ENCODE results near the gene LRMDA.

DNA sequence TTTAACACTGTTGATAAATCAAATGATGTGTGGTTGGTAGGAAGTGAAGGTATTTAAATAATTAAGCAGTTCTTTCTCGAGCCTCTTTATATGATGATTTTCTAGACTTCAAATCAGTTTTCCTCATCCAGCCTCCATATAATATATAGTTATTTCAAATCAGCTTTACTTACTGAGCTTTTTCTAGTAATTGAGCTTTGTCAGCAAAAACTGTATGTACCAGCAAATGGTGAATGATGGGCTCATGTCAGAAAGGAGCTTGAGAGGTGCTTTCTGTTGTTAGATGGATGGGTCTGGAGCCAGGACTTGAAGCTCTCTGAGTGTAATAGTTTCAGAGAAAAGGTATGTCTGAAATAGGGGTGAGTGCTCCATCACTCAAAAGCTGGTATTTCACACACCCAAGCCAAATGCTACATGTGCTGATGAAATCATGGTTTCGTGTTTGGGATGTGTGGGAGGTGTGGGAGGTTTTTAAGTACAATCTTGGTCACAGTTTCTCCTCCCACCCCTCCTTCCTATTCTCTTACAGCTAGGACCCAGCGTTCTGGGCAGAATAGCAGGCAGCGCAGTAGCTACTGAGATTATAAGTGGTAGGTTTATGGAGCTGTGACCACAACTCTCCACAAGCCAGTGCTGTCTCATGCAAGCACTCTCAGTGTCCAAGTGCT is 55.8 kb downstream of the LRMDA start:
- TF ChIP-seq, protein P1, sequence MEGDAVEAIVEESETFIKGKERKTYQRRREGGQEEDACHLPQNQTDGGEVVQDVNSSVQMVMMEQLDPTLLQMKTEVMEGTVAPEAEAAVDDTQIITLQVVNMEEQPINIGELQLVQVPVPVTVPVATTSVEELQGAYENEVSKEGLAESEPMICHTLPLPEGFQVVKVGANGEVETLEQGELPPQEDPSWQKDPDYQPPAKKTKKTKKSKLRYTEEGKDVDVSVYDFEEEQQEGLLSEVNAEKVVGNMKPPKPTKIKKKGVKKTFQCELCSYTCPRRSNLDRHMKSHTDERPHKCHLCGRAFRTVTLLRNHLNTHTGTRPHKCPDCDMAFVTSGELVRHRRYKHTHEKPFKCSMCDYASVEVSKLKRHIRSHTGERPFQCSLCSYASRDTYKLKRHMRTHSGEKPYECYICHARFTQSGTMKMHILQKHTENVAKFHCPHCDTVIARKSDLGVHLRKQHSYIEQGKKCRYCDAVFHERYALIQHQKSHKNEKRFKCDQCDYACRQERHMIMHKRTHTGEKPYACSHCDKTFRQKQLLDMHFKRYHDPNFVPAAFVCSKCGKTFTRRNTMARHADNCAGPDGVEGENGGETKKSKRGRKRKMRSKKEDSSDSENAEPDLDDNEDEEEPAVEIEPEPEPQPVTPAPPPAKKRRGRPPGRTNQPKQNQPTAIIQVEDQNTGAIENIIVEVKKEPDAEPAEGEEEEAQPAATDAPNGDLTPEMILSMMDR (conservative IDR thresholded peaks at IDR 0.05; ENCODE audit: low read length), result no peak
- no peak for TF ChIP-seq EZH2phosphoT487 (IDR thresholded peaks at IDR 0.05; ENCODE audit: borderline replicate concordance)

Measured in Loucy (cell line).